CD4-positive, alpha-beta T cell treated with Interleukin-6 for 4 hours (primary cell): ENCODE measurements around the gene PLEKHG5.
"Not testable (repeated sequence)": the region's sequence is repeated elsewhere in the genome, so short reads cannot be mapped to it uniquely, and the experiment has no call there.

Experiments
- DNase-seq: peaks from one replicate; pipeline ENCODE4 v3.0.0-alpha.2; 2020; ENCODE audit warnings: mixed read lengths

The PLEKHG5 gene

GRCh38 chr1:6445062-6445763, 46.3 kb downstream of the PLEKHG5 start:
- DNase-seq: peak; percentile 66

GRCh38 chr1:6444377-6444776, 47.1 kb downstream of the PLEKHG5 start:
- no peak for DNase-seq

DNA sequence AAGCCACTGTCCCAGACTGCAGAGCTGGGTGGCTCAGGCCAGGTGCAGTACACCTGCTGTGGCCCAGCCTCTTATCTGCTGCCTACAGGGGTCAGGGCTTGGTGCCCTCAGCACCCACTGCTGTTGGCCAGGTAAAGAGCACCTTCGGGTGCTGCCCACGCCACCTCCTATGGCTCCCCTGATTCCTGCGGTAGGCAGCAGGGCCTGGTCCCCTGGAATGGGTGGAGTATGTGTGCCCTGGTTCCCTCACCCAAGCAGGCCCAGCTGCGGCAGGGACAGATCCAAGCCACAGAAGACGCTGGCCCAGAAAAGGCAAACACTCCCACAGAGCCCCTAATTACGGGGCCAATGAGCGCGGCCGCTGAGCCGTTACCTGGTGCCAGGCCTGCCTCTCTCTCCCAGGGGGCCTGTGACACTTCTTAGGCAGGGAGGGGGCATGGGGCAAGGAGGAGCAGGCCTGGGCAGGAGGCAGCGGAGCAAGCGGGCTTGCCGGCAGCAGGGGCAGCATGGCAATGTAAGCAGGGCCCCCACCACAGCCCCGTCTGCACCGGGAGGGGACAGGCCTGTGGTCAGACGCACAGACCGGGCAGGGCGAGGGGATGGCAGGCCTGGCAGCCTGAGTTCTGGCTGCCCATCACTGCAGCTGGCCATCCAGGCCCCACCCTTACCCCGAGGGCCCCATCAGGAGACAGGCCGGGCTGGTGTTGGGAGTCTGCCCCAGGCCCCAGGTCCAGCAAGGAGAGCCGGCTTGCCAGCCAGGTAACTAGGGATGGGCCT, 47.9 kb downstream of the PLEKHG5 start:
- DNase-seq: no peak

- DNase-seq: no peak
Measured at GRCh38 chr1:6441586-6441985, 49.9 kb downstream of the PLEKHG5 start.

DNA sequence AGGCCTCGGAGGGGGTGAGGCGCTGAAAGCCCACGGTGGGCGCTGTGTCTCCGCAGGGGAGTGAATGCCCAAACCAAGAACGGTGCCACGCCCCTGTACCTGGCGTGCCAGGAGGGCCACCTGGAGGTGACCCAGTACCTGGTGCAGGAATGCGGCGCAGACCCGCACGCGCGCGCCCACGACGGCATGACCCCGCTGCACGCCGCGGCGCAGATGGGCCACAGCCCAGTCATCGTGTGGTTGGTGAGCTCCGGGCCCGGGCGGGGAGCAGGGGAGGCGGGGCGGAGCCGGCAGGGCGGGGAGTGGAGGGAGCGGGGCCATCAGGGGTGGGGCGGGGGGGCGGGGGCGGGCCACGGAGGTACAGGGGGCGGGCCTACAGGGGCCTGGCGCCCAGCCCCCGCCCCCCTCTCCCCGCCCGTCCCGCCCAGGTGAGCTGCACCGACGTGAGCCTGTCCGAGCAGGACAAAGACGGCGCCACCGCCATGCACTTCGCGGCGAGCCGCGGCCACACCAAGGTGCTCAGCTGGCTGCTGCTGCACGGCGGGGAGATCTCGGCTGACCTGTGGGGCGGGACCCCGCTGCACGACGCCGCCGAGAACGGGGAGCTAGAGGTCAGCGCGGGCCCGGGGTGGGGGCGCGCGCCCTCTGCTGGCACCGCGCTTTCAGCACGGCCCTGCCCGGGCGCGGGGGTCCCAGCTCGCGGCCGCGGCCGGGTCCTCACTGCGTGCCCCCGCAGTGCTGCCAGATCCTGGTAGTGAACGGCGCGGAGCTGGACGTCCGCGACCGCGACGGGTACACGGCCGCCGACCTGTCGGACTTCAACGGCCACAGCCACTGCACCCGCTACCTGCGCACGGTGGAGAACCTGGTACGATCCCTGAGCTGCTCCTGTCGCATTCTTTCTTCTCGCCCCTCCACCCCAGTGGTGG, 51.0 kb downstream of the PLEKHG5 start:
- peak; percentile 89 for DNase-seq

DNA sequence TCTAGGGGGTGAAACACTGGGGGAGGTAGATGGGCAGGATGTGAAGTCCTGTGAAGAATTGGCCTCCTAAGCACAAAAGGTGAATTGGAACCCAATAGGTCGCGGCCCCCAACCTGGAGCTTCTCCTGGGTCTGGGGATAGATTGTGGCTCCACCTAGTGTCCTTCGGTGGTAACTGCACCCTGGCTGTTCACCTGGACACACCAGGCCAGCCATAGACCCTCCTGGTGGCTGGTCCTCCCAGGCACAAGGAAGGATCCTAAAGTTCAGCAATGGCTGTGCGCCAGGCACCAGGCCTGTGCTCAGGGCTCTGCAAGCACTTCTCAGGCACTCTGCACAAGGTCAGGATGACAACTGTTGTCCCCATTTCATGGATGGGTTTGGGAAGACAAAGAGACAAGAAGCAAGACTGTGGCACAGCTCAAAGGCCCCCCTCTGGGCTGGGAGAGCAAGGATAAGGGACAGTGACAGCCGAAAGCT, 53.4 kb downstream of the PLEKHG5 start:
- DNase-seq: peak; percentile 79

DNA sequence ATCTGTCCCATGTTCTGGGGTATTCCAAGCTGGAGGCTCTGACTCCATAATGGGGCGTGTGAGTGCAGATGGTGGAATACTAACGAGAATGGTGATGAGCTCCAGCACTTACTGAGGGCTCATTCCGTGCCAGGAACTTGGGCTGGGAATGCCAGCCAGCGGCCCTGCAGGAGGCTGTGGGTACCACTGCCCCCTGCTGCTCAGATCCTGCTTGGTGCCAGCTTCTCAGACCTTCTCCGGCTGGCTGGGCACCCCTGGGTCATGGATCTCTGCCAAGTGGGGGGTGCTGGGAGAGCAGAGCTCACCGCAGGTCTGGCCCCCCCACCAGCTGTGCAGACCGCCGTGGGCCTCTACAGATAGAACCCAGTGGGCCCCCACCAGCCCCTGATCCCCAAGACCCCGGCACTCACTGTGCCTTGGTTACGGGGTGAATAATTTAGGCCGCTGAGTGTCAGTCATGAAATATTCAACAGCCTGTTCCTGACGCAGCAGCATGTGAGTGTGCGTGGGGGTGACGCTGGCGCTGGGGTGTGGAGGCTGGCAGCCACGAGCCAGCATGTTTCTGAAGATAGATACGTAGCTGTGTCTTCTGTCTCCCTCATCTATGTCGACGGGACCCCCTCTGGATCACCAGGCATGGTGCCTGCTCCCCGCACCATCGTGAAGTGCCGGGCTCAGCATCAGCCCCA, 54.3 kb downstream of the PLEKHG5 start:
- DNase-seq: not testable (repeated sequence)

DNA sequence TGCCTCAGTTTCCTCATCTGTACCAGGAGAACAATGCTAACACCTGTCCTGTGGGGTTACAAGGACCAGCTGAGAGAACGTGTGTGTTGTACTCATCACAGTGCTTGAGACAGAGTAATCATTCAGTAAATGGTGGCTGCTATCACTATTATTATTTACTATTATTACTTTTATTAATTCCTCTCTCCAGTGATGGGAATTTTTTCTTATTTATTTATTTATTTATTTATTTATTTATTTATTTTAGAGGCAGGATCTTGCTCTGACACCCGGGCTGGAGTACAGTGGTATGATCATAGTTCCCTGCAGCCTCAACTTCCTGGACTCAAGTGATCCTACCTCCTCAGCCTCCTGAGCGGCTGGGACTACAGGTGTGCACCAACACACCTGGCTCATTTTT, 55.2 kb downstream of the PLEKHG5 start:
- DNase-seq: not testable (repeated sequence)

DNA sequence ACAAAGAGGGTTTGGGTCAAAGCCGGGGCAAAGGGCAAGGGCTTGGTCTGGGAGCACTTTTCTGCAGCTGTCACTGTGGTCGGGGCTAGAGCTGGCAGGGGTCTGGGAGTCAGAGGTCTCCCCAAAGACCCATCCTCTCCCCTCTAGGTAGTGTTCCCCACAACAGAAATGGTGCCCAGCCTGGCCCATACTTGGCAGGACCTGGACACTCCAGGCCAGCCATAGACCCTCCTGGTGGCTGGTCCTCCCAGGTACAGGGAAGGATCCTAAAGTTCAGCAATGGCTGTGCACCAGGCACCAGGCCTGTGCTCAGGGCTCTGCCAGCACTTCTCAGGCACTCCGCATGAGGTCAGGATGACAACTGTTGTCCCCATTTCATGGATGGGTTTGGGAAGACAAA, 55.9 kb downstream of the PLEKHG5 start:
- DNase-seq: no peak

- no peak for DNase-seq
Measured at GRCh38 chr1:6435129-6435528, 56.3 kb downstream of the PLEKHG5 start.

GRCh38 chr1:6434186-6434585, 57.3 kb downstream of the PLEKHG5 start:
- DNase-seq: no peak

DNA sequence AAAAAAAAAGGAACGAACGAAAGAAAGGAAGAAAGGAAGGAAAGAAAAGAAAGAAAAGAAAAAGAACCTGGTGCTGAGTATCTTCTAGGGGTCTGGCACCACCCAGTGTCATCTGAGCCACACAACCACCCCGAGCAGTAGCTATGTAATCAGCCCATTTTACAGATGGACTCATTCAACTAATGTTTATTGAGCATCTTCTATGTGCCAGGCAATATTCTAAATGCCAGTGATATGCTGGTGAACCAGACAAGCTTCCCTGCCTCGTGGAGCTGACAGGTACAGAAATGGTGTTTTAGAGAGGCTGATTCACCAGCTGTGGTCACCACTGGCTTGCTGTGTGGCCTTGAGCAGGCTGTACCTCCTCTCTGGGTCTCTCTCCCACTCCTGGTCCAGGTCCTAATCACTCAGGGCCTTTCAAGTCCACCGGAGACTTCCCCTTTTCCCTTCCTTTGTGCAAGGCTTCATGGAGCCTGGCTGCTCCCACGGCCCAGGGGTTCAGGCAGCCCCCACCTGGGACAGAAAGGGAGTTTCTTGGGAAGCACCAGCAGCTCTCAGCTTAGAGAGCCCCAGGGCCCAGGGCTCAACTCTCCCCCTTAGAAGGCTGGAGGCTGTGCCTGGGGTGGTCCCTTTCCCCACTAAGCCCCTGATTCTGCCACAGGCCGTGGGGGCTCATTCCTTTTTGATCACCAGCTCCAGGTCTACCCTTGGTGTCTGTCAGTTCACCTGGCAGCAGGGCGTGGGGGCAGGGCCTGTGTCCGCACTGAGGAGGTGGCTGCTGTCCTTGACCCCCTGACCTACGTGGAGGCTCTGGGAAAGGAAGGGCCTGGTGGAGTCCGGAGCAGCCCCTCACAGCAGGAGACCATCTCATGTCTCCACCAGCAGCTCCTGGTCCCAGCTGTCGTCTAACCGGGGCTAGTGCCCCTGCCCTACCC, 59.6 kb downstream of the PLEKHG5 start:
- not testable (repeated sequence) for DNase-seq

- DNase-seq: not testable (repeated sequence)
Measured at GRCh38 chr1:6429660-6430411, 61.6 kb downstream of the PLEKHG5 start.

DNA sequence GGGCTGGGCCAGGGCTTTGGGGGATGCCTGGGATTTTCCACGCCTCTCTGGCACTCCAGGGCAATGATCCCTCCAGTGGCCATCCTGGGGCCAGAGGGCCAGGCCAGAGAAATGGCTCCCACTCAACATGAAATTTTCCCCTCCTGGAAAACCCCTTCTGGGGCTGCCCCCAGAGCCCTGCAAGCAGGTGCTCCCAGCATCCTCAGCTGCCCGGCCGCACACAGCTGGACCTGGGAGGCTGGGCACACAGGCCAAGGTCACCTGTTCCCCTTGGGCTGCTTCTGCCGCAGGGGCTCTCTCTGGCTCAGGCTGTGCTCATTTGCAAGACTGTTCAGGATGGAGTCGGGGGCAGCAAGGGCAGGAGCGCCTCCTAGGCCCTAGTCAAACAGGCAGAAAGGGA, 63.0 kb downstream of the PLEKHG5 start:
- DNase-seq: not testable (repeated sequence)

- no peak for DNase-seq
Measured at GRCh38 chr1:6427441-6428390, 63.8 kb downstream of the PLEKHG5 start.

DNA sequence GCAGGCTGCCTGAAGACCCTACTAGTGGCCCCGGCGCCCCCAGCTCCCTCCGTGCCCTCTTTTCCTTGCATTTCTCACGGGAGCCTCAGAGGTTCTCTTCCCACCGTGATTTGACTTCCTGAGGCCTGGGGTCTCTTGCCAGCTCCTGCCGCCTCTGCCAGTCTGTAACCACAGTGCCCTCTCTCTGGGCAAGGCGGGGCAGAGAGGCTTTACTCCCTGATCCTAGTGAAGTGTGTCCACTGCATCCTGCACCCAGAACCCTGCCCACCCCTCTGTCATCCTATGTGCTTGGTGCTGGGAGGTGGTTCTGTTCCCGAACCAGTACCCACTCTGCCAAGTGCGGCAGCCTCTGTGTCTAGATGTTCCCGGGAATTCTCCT, 64.5 kb downstream of the PLEKHG5 start:
- DNase-seq: no peak

- DNase-seq: no peak
Measured at GRCh38 chr1:6426277-6426971, 65.0 kb downstream of the PLEKHG5 start.

- DNase-seq: no peak
Measured at GRCh38 chr1:6425658-6426057, 65.8 kb downstream of the PLEKHG5 start.
